ENCODE results near the gene STAG1. TPM values are rescaled to one million over a fixed set of nuclear protein-coding genes. Genes with fewer than 3 reads are reported as not detected.

STAG1 gene
- total and polyA plus RNA-seq, 9 of the 15 experiments (the other 6 are each of a cell fraction or from before 2014, with no cell fraction given), result 2.7 to 17.7 (median 8.8) TPM

DNA sequence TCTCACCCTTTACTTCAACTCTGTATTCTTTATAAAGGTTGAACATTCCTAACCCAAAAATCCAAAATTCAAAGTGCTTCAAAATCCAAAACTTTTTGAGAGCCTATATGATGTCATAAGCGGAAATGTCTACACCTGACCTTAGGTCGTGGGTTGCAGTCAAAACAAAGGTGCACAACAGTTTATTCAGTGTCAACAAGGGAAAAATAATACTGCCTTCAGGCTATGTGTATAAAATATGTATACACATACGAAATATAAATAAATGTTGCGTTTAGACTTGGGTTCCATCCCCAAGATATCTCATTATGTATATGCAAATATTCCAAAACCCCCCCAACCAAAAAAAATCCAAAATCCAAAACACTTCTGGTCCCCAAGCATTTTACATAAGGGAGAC, 90.9 kb downstream of the STAG1 start:
- H3K27me3 ChIP-seq (ENCODE audit: control insufficient read depth in 2 of 2, insufficient read depth in 2 of 2, low read length in 2 of 2), result no peaks in the 10 kb centered on the region
- ChIA-PET CTCF (ENCODE audit: low intra/inter-chr PET ratio) (no interaction called here), POLR2A (interaction anchor here (0.6 kb wide), 1 partner anchor 10 kb away, joined by 6 read pairs; no protein-coding TSS in a partner anchor)
- in situ Hi-C loops (cut with MboI), result no loop called here
- H4K20me1 ChIP-seq (replicated peaks; ENCODE audit: control insufficient read depth, insufficient read depth, low read length), result no peaks in the 10 kb centered on the region
- 70% methylated on average over 3 of the region's 4 CpGs for WGBS (ENCODE audit: insufficient coverage, low coverage, missing lambda C conversion rate)
- H3K27ac ChIP-seq (ENCODE audit: extremely low read depth, low read depth, low read length), result no peak overlapping the region
- no peak overlapping the region for H2AFZ ChIP-seq (ENCODE audit: low read depth, low read length)
- FAIRE-seq (no peak), ATAC-seq (no peak), DNase-seq (ENCODE audit: extremely low read depth in 1 of 4, low spot score in 3 of 4) (no peak)
- H3K4me1 ChIP-seq (replicated peaks in 1 of 2; ENCODE audit: control insufficient read depth in 2 of 2, insufficient read depth in 2 of 2, low read length in 2 of 2), result peaks cover 0 to 2% of the 10 kb centered on the region in 2 experiments; a peak in 2 of 5 replicates
- intact Hi-C loops (cut with micrococcal nuclease), result no loop called here
- H3K4me3 ChIP-seq, result no peak overlapping the region
- no peaks in the 10 kb centered on the region for H3K9me1 ChIP-seq (ENCODE audit: control insufficient read depth, insufficient read depth, low read length)
- no peaks in the 10 kb centered on the region for H3K9me3 ChIP-seq (replicated peaks; ENCODE audit: control insufficient read depth, insufficient read depth, low read depth, low read length)
- H3K79me2 ChIP-seq (ENCODE audit: control insufficient read depth, insufficient read depth, low read length), result peaks cover 36% of the 10 kb centered on the region
- BruUV-seq (replicated peaks), result no TSS peak
- TF ChIP-seq MCM5 (IDR thresholded peaks at IDR 0.05; ENCODE audit: low read depth) (no peak), RAD51 (IDR thresholded peaks at IDR 0.05; ENCODE audit: borderline replicate concordance, low read depth) (no peak), RBM15 (IDR thresholded peaks at IDR 0.05; ENCODE audit: insufficient read depth, low read length) (no peak), MTA2 (IDR thresholded peaks at IDR 0.05; ENCODE audit: low read depth) (no peak), SMAD1 (IDR thresholded peaks at IDR 0.05; ENCODE audit: low read depth, low read length, partially characterized antibody) (no peak), JUNB (CRISPR knock-in tag; conservative IDR thresholded peaks at IDR 0.05) (no peak)
- TF ChIP-seq, protein P1, sequence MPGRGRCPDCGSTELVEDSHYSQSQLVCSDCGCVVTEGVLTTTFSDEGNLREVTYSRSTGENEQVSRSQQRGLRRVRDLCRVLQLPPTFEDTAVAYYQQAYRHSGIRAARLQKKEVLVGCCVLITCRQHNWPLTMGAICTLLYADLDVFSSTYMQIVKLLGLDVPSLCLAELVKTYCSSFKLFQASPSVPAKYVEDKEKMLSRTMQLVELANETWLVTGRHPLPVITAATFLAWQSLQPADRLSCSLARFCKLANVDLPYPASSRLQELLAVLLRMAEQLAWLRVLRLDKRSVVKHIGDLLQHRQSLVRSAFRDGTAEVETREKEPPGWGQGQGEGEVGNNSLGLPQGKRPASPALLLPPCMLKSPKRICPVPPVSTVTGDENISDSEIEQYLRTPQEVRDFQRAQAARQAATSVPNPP (IDR thresholded peaks at IDR 0.05; ENCODE audit: borderline replicate concordance, insufficient read depth, insufficient read length), result no peak
- TF ChIP-seq, protein P2, sequence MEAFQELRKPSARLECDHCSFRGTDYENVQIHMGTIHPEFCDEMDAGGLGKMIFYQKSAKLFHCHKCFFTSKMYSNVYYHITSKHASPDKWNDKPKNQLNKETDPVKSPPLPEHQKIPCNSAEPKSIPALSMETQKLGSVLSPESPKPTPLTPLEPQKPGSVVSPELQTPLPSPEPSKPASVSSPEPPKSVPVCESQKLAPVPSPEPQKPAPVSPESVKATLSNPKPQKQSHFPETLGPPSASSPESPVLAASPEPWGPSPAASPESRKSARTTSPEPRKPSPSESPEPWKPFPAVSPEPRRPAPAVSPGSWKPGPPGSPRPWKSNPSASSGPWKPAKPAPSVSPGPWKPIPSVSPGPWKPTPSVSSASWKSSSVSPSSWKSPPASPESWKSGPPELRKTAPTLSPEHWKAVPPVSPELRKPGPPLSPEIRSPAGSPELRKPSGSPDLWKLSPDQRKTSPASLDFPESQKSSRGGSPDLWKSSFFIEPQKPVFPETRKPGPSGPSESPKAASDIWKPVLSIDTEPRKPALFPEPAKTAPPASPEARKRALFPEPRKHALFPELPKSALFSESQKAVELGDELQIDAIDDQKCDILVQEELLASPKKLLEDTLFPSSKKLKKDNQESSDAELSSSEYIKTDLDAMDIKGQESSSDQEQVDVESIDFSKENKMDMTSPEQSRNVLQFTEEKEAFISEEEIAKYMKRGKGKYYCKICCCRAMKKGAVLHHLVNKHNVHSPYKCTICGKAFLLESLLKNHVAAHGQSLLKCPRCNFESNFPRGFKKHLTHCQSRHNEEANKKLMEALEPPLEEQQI (IDR thresholded peaks at IDR 0.05), result no peak
- TF ChIP-seq, protein P3, sequence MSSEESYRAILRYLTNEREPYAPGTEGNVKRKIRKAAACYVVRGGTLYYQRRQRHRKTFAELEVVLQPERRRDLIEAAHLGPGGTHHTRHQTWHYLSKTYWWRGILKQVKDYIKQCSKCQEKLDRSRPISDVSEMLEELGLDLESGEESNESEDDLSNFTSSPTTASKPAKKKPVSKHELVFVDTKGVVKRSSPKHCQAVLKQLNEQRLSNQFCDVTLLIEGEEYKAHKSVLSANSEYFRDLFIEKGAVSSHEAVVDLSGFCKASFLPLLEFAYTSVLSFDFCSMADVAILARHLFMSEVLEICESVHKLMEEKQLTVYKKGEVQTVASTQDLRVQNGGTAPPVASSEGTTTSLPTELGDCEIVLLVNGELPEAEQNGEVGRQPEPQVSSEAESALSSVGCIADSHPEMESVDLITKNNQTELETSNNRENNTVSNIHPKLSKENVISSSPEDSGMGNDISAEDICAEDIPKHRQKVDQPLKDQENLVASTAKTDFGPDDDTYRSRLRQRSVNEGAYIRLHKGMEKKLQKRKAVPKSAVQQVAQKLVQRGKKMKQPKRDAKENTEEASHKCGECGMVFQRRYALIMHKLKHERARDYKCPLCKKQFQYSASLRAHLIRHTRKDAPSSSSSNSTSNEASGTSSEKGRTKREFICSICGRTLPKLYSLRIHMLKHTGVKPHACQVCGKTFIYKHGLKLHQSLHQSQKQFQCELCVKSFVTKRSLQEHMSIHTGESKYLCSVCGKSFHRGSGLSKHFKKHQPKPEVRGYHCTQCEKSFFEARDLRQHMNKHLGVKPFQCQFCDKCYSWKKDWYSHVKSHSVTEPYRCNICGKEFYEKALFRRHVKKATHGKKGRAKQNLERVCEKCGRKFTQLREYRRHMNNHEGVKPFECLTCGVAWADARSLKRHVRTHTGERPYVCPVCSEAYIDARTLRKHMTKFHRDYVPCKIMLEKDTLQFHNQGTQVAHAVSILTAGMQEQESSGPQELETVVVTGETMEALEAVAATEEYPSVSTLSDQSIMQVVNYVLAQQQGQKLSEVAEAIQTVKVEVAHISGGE (CRISPR knock-in tag; IDR thresholded peaks at IDR 0.05), result no peak
- H3K9ac ChIP-seq (ENCODE audit: insufficient read depth in 1 of 2, low read depth in 2 of 2, low read length in 2 of 2), result no peak overlapping the region
- no peaks in the 10 kb centered on the region for H3K36me3 ChIP-seq (ENCODE audit: control insufficient read depth, insufficient read depth, low read length)
- no peak overlapping the region for H3K4me2 ChIP-seq (ENCODE audit: insufficient read depth, low read length)

Measured in K562 (cell line).